Stimulated activated CD8-positive, alpha-beta memory T cell treated with anti-CD3 and anti-CD28 coated beads, Interleukin-15, amount 100 ng/mL, for 24 hours (primary cell): ENCODE measurements around the gene ZGPAT.
"Not testable (repeated sequence)": the region's sequence is repeated elsewhere in the genome, so short reads cannot be mapped to it uniquely, and the experiment has no call there.

Experiments
- DNase-seq: peaks from one replicate; pipeline ENCODE4 v3.0.0-alpha.2; 2020; ENCODE audit warnings: low read depth

ZGPAT gene

GRCh38 chr20:63766695-63767426 is 59.0 kb downstream of the ZGPAT start:
- no peak for DNase-seq

GRCh38 chr20:63767456-63767855 is 59.6 kb downstream of the ZGPAT start:
- no peak for DNase-seq

DNA sequence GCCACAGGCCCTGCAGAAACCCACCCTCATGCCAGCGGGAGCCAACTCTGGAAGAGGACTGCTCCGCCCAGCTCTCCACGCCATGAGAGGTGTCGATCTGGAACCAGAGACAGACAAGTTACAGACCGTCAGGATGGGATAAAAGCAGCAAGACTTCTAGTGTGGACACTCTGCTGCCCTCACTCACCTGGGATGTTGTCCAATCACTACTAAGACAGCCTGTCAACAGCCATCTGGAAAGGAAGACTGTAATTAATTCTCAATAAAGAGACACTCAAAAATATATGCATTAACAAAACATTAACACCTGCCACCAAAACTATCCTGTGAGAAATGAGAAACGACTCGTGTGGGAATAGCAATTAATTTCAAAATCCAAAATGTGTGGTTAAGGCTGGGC is 60.0 kb downstream of the ZGPAT start:
- DNase-seq, result no peak

- DNase-seq, result no peak
These were observed 61.0 kb downstream of the ZGPAT start for GRCh38 chr20:63768591-63769515.

DNA sequence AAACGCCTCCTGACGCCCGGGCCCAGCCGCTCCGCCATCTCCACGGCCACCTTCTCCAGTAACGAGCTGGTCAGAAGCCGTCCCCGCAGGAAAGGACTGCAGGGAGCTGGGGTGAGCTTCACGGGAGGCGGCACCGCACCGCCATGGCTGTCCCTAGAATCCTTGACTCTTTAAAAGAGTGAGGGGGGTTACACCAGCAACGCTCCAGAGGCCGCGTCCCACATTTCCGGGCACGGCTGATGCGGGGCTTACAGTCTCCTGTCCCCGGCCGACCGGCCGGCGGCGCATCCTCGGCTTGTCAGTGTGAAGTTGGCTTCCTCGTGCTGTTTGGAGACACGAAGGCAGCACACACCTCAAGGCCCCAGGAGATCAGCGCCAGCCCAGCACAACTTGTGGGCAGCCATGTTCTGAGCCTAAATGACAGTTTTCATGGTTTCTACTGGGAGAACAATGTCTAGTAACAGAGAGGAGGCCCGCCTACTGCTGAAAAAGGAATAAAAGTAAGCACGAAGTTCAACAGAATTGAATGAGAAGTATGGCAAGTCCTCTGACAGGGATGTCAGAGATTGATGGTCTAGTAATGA is 62.1 kb downstream of the ZGPAT start:
- DNase-seq, result no peak

DNA sequence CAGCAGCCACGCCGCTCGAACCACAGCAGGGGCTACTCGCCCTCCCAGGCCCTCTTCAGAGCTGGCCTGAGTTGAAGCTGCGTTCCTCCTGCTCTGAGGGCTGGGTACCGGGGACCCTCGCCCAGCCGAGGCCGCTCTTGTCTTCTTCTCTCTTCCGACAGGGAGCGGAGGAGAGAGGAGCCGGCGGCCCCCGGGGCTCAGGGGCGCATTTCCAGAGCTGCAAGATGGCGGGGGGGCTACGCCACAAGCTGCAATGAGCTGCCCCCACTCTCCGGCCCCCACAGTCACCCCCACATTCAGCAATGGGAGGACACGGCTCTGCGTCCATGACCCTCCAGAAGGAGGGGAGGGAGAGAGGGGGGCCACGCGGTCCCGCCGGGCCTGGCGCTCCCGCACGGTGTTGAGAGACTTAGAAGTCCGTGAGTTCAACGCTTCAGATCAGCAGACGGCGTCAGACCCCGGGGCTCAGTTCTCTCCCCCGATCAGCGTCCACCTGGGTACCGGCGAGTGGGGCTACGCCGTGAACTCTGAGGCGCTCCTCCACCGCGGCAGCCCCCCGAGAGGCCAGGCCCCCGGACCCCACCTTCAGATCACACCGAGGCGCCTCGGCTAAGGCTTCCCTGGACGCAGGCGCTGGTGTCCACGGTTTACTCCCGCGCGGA is 63.3 kb downstream of the ZGPAT start:
- DNase-seq, result no peak

DNA sequence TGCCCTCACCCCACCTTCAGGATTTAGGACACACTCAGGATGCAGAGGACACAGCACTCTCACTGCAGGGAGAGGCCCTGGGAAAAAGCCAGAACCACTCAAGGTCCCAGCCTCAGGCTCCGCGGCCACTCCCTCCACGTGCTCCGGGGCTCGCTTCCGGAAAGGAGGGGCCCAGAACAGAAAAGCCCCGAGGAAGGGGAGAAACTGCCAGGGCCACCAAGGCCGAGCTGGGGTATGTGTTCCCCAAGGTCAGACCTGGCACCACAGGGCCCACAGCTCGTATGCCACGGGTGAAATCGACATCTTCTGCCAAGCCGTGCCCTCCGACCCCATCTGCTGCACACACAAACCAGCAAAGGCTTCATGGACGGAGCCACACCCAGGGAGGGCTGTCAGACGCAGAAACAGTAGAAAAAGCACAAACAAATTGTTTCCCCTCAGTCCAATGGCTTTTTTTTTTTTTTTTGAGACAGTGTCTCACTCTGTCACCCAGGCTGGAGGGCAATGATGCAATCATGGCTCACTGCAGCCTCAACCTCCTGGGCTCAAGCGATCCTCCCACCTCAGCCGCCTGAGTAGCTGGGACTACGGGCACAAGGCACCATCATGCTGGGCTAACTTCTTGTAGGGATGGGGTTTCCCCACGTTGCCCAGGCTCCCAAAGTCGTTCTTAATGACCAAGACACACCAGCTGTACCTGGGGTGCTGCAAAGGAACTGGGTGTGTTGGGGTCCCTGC is 65.1 kb downstream of the ZGPAT start:
- no peak for DNase-seq

DNA sequence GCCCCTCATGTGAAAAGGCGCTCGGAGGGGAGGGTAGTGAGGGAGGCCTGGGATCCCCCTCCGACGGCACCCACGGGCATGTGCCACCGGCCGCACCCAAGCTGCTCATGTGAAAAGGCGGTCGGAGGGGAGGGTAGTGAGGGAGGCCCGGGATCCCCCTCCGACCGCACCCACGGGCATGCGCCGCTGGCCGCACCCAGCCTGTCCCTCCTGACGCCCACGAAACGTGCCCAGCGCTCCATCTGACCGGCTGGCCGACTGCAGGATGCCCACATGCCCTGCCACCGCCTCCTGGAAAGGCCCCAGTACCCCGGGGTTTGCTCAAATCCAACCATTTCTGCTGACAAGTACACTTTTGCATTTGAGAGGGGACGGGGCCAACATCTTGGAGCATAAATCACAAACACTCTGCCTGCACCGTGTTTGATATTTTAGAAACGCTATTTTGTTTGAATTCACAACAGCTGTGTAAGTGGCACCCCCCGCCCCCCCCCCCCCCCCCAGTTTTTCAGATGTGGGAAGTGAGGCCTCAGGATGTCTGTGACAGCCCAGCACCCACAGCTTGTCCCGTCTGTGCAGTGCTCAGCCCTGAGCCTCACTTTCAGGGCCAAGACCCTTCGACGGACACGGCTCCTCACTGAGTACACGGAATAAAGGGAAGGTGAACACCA is 65.9 kb downstream of the ZGPAT start:
- no peak for DNase-seq

DNA sequence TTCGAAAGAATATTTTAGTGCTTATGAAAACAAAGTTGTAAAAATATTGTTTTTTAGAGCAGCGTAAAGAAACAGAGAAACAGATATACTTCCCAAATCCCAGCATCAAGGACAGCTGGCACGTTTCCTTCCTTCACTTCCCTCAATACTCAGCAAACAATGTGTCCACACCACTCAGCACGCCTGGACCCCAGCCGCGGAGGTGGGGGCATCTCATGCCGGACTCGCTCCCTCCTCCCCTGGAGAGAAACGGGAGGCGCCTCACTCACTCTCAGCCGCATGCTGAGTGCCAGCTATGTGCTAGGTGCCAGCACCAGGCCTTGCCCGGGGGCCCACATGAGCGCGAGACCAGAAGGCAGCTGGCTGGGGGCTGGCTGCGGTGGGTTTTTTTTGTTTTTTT is 66.5 kb downstream of the ZGPAT start:
- DNase-seq, result no peak

- DNase-seq, result peak; percentile 31
These were observed 67.5 kb downstream of the ZGPAT start for GRCh38 chr20:63775096-63775978.

DNA sequence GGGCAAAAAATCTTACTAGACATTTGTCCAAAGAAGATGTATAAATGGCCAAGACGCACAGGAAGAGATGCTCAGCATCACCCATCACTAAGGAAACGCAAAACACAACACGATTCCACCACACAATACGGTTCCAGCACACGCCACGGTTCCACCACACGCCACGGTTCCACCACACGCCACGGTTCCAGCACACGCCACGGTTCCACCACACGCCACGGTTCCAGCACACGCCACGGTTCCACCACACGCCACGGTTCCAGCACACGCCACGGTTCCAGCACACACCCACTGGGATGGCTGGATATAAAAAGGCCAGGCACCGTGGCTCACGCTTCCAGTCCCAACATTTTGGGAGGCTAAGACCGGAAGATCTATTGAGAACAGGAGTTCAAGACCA is 69.0 kb downstream of the ZGPAT start:
- DNase-seq, result not testable (repeated sequence)

- DNase-seq, result no peak
These were observed 69.8 kb downstream of the ZGPAT start for GRCh38 chr20:63777614-63778013.

DNA sequence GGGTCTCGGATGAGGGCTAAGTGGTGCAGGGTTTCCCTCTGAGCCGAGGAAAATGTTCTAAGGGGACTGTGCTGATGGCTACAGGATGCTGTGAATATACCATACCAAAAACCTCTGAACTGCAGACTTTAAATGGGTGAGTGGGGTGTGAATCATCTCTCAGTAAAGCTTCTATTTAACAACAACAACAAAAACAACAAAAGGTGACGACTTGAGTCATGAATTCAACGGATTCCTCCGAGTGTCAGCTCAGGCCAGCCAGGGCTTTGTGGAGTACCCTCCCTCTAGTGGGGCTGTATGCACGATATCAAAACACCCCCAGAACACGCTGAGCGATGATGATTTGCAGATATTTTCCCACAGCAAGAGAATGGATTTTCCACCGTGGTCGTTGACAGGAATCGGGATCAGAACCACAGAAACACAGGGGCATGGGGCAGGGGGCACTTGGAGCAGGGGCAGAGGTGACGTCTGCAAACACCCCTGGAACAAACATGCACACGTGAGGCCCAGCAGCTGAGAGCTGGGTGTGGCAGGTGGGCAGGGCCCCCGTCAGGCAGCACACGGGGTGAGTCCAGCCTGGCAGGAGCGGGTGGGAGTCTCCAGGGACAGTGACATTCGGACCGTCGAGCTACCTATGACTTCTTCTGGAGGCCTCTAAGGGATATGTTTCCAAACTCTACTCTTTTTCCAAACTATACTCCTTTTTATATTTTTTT is 70.4 kb downstream of the ZGPAT start:
- DNase-seq, result no peak

- no peak for DNase-seq
These were observed 71.0 kb downstream of the ZGPAT start for GRCh38 chr20:63778857-63779256.

GRCh38 chr20:63781181-63781580 is 73.3 kb downstream of the ZGPAT start:
- DNase-seq, result no peak

DNA sequence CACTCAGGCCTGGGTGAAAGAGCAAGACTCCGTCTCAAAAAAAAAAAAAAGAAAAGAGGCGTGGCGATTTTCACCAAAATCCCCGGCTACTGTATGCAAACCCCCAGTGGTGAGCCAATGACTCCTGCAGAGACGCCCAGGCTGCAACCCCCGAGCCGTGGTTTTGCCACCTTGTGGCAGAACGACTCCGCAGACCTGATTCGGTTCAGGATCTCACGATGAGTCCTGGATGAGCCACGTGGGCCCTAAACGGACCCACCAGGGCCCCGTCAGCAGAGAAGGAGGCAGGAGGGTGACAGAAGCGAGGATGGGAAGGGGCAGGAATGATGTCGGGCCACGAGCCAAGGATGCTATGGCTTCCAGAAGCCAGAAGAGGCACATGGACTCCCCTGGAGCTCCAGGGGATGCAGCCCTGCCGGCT is 74.2 kb downstream of the ZGPAT start:
- DNase-seq, result no peak

DNA sequence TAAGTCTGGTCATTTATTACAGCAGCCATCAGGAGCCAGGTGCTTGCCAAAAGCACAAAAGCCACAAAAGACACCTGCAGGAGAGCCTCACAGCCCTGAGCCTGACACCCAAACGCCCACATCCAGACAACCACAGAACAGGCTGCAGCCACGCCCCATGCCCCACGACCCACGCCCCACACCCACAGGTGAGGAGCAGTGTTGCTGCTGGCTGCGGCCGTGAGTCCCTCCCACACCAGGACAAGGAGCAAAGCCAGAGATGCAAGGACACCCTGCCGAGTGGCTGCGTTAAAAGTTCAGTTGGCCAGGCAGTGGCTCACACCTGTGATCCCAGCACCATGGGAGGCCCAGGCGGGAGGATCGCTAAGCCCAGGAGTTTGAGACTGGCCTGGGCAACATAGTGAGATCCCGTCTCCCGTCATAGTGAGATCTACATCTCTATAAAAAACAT is 74.7 kb downstream of the ZGPAT start:
- DNase-seq, result no peak

DNA sequence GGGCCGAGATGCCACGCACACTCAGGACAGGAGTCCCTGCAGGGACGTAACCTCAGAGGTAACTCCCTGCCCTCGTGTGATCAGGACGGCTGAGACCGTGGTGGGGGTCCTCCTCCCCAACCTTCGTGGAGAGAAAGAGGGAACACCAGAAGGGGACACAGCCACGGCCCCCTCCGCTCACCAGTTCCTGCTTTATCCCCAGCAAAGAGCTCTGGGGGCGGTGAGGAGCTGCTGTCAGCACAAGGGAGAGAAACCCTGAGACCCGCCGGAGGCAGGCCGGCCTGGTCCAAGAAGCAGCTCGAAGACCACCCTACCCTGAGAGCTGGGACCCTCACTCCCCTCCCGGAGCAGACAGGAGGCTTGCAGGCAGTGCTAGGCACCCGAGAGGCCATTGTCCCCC is 76.1 kb downstream of the ZGPAT start:
- no peak for DNase-seq

DNA sequence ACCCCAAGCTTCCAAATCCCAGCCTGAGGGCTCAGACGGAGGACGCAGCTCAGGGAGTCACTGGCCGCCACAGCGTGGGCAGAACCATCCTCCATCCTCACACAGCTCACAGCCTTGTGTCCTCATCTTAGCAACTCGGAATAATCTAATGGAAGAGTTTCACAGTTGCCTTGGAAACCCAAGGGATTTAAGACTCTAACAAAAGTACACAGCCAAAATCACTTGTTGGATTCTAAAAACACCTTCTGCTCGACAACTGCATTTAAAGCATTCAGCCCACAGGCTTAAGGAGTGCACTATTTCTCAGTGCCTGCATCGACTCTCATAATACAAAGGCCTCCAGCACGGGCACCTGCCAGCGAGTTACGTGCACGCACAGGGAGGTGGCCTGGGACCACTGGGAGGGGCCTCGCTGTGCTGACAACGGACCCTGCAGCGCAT is 77.9 kb downstream of the ZGPAT start:
- DNase-seq, result no peak
